GM12874 (cell line): ENCODE measurements around the gene FBXL14.

Source experiments
- TF ChIP-seq, protein P1 (sequence below): IDR thresholded peaks from 2 replicates; pipeline ENCODE4 v1.5.1; 2011; ENCODE audit warnings: low read depth, mild to moderate bottlenecking, control low read depth, low read length, moderate library complexity; ENCODE audit not compliant: insufficient read depth

FBXL14 gene

GRCh38 chr12:1606021-1606622 is 11.7 kb upstream of the FBXL14 start:
- TF ChIP-seq, protein P1, sequence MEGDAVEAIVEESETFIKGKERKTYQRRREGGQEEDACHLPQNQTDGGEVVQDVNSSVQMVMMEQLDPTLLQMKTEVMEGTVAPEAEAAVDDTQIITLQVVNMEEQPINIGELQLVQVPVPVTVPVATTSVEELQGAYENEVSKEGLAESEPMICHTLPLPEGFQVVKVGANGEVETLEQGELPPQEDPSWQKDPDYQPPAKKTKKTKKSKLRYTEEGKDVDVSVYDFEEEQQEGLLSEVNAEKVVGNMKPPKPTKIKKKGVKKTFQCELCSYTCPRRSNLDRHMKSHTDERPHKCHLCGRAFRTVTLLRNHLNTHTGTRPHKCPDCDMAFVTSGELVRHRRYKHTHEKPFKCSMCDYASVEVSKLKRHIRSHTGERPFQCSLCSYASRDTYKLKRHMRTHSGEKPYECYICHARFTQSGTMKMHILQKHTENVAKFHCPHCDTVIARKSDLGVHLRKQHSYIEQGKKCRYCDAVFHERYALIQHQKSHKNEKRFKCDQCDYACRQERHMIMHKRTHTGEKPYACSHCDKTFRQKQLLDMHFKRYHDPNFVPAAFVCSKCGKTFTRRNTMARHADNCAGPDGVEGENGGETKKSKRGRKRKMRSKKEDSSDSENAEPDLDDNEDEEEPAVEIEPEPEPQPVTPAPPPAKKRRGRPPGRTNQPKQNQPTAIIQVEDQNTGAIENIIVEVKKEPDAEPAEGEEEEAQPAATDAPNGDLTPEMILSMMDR: no peak

DNA sequence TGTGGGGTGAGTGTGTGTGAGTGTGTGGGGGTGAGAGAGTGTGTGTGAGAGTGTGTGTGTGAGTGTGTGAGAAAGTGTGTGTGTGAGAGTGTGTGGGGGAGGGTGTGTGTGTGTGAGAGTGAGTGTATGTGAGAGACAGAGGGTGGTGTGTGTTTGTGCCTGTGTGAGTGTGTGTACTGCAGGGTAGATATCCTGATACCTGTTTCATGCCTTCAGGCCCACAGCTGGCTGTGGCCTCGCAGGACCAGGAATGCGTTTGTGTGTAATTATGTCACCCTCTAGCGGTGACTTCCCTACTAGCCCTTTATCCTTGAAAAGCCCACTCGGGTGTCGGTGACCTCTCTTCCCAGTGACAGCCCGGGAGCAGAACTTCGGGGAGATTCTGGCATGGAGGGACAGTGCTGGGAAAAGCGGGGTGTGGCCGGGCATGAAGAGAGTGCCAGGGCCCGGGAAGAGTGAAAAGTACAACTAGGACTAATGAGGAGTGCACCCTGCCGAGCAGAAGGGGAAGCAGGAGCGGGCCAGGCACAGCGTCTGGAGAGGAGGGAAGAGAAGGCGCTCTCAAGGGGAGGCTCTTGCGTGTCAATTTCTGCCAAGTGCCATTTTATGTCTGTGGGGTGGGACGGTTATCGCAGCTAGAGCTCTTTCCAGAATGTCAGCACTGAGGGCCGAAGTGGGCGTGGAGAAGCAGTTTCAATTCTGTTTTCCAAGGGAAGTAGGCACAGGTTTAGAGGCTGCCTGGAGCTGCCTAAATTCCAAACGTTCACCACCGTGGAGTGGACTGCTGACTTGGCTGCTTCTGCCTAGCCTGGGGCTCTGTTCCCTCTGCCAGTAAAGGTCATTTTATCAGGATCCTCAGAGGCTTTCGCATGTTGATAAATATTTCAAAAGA is 11.0 kb upstream of the FBXL14 start:
- TF ChIP-seq, protein P1: peak; percentile 76

DNA sequence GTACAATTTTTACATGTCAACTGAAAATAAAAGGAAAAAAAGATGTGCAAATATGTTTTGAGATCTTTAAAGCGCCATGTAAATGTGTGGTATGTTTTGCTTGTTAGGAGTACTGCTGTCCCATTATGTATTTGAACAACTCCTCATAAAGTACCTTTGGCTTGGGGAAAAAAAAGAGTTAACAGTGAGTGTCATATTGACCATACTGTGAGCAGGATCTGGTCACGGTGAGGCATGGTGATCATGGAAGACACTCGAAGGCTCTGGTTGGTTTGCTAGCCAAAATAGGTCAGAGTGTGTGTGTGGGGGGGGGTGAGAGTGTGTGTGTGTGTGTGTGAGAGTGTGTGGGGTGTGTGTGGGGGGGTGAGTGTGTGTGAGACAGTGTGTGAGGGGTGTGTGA is 10.1 kb upstream of the FBXL14 start:
- TF ChIP-seq, protein P1: no peak

- TF ChIP-seq, protein P1: no peak
These were observed 9.1 kb upstream of the FBXL14 start for GRCh38 chr12:1603269-1603993.

GRCh38 chr12:1598757-1599156 is 4.4 kb upstream of the FBXL14 start:
- TF ChIP-seq, protein P1: no peak

DNA sequence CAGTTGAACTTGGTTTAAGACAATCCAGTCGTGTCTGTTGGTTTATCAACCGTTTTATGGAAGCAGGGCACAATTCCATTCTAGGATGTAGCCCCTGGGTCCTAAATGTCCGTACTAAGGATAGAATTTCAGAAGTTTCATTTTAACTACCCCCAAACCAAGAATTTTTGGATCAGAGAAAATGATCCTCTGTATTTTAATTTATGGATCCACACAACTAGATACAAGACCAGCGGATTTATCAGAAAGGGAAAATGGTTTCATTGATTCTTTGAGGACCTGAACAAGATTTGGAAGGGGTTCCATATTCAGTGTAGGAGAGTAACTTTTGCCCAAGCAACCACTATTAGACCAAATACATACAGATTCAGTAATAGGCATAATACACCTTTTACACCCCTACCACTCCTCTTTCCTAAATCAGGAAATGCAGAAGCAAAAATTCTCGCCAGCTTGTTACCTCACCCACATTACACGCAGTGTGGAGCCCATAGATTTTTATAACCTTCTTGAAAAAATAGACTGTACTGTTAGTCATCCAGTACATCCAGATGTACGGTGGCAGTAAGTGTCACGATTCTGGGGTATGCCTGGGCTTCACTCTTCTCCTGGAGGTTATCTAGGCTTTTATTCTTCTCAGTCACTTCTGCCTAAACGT is 1.4 kb upstream of the FBXL14 start:
- TF ChIP-seq, protein P1: no peak

- TF ChIP-seq, protein P1: no peak
These were observed 713 bp upstream of the FBXL14 start for GRCh38 chr12:1595026-1595561.
